K562 (cell line): ENCODE results near the gene FOXRED2. TPM values are rescaled to one million over a fixed set of nuclear protein-coding genes. Genes with fewer than 3 reads are reported as not detected.

Experiments used
- ATAC-seq: fragments of 200-7000 bp; cut with Tn5 transposase; 3 replicates; pipeline ENCODE4 v1.9.1; 2020; ENCODE audit warnings: moderate library complexity
- BruUV-seq: library from RNA; stranded (reverse); fragments of 400-500 nt; replicated peaks from 2 replicates; lab custom pipeline; 2021; lab: Mats Ljungman, UMichigan
- CTCF ChIA-PET: fragments of 300-600 bp; formaldehyde crosslinking; extraction: SDS; loops from one replicate; lab custom pipeline; 2021; ENCODE audit warnings: low intra/inter-chr PET ratio; lab: Yijun Ruan, JAX
- POLR2A ChIA-PET: fragments of 300-600, 350-650 bp; sonication (Branson Sonifier 250); formaldehyde crosslinking; extraction: SDS; loops from one replicate; lab custom pipeline; 2021; ENCODE audit warnings: antibody characterized with exemption, inconsistent platforms; lab: Yijun Ruan, JAX
- DNase-seq, 4 experiments: peaks; one replicate each; pipeline versions ENCODE4 v3.0.0 to v3.0.0-alpha.2; 2011 to 2018; ENCODE audit warnings: low spot score in 3 of 4, mixed read lengths in 3 of 4; ENCODE audit errors: extremely low read depth in 1 of 4
- FAIRE-seq: peaks from 2 replicates; lab custom pipeline; 2011; peaks lifted over from hg19 to GRCh38; lab: Jason Lieb, UNC
- H2AFZ ChIP-seq: 2 replicates; pipeline ENCODE4 v1.6.0; 2011; ENCODE audit warnings: low read depth, low read length, control low read depth, inconsistent platforms
- H3K27ac ChIP-seq: fragments of 200-600 bp; 3 replicates; pipeline ENCODE4 v1.8.0; 2011; ENCODE audit warnings: low read depth, mild to moderate bottlenecking, control low read depth, inconsistent platforms, low read length, moderate library complexity, mixed read lengths; ENCODE audit errors: extremely low read depth
- H3K27me3 ChIP-seq, 2 experiments: fragments of 300-600 bp in 1 of 2; 2 replicates in 1 of 2; 3 replicates in 1 of 2; pipeline versions ENCODE4 v1.6.0 to v1.8.0; 2011; ENCODE audit warnings: inconsistent platforms in 2 of 2, low read length in 2 of 2, mild to moderate bottlenecking in 1 of 2, mixed read lengths in 1 of 2, moderate library complexity in 1 of 2; ENCODE audit not compliant: control insufficient read depth in 2 of 2, insufficient read depth in 2 of 2
- H3K36me3 ChIP-seq: fragments of 300-600 bp; 3 replicates; pipeline ENCODE4 v1.8.0; 2011; ENCODE audit warnings: mild to moderate bottlenecking, low read length, inconsistent platforms; ENCODE audit not compliant: control insufficient read depth, insufficient read depth
- H3K4me1 ChIP-seq, 2 experiments: fragments of 200-600 bp in 1 of 2; replicated peaks in 1 of 2; 2 replicates in 1 of 2; 3 replicates in 1 of 2; pipeline versions ENCODE4 v1.5.1 to v1.8.0; 2011; ENCODE audit warnings: inconsistent platforms in 2 of 2, low read length in 2 of 2, mild to moderate bottlenecking in 1 of 2, mixed read lengths in 1 of 2, moderate library complexity in 1 of 2; ENCODE audit not compliant: control insufficient read depth in 2 of 2, insufficient read depth in 2 of 2
- H3K4me2 ChIP-seq: 2 replicates; pipeline ENCODE4 v1.6.1; 2011; ENCODE audit warnings: low read length, control low read depth, inconsistent platforms, mixed read lengths; ENCODE audit not compliant: insufficient read depth
- H3K4me3 ChIP-seq: fragments of 200-600 bp; sonication (generic), shearing (Covaris generic); 2 replicates; pipeline ENCODE4 v1.5.1; 2016; ENCODE audit warnings: control low read depth, inconsistent platforms
- H3K79me2 ChIP-seq: fragments of 200-600 bp; 3 replicates; pipeline ENCODE4 v1.8.0; 2011; ENCODE audit warnings: low read length, inconsistent platforms; ENCODE audit not compliant: control insufficient read depth, insufficient read depth
- H3K9ac ChIP-seq, 2 experiments: 2 replicates each; pipeline versions ENCODE4 v1.6.0 to v1.6.1; 2011; ENCODE audit warnings: low read depth in 2 of 2, low read length in 2 of 2, control low read depth in 1 of 2, inconsistent platforms in 1 of 2, mild to moderate bottlenecking in 1 of 2, mixed read lengths in 1 of 2; ENCODE audit not compliant: insufficient read depth in 1 of 2
- H3K9me1 ChIP-seq: one replicate; pipeline ENCODE4 v1.6.0; 2011; ENCODE audit warnings: inconsistent platforms, mild to moderate bottlenecking, low read length, moderate library complexity; ENCODE audit not compliant: control insufficient read depth, insufficient read depth
- H3K9me3 ChIP-seq: replicated peaks from 2 replicates; pipeline ENCODE4 v1.5.1; 2011; ENCODE audit warnings: low read depth, low read length, inconsistent platforms; ENCODE audit not compliant: control insufficient read depth, insufficient read depth
- H4K20me1 ChIP-seq: replicated peaks from 2 replicates; pipeline ENCODE4 v1.6.1; 2011; ENCODE audit warnings: low read length, inconsistent platforms, mixed read lengths; ENCODE audit not compliant: control insufficient read depth, insufficient read depth
- E2F3 ChIP-seq: fragments of 250-450 bp; sonication (Bioruptor Pico); IDR thresholded peaks from 2 replicates; pipeline ENCODE4 v1.4.0; 2020; ENCODE audit warnings: mild to moderate bottlenecking
- FOXK2 ChIP-seq, 2 experiments: fragments of 450-650 bp; IDR thresholded peaks in 1 of 2; conservative IDR thresholded peaks in 1 of 2; 2 replicates each; pipeline ENCODE4 v1.6.1; 2016; ENCODE audit warnings: low read depth in 2 of 2, mild to moderate bottlenecking in 1 of 2
- GTF2A2 ChIP-seq: IDR thresholded peaks from 2 replicates; pipeline ENCODE4 v1.6.1; 2016; ENCODE audit warnings: mild to moderate bottlenecking, missing genetic modification characterization, missing compliant biosample characterization
- KDM4B ChIP-seq, 2 experiments: fragments of 450-650 bp in 1 of 2; sonication (generic) in 1 of 2; IDR thresholded peaks; 2 replicates each; pipeline ENCODE4 v1.6.1; 2016 to 2017; ENCODE audit warnings: borderline replicate concordance in 2 of 2, antibody characterized with exemption in 1 of 2, low read depth in 1 of 2, mild to moderate bottlenecking in 1 of 2
- L3MBTL2 ChIP-seq: fragments of 450-650 bp; IDR thresholded peaks from 2 replicates; pipeline ENCODE4 v1.6.1; 2016; ENCODE audit warnings: mild to moderate bottlenecking, moderate library complexity
- MAZ ChIP-seq, 2 experiments: fragments of 450-650 bp in 1 of 2; sonication (generic) in 1 of 2; formaldehyde crosslinking; IDR thresholded peaks in 1 of 2; conservative IDR thresholded peaks in 1 of 2; 2 replicates each; pipeline versions ENCODE4 v1.4.0 to v1.5.0; 2020; ENCODE audit warnings: mild to moderate bottlenecking in 1 of 2, missing genetic modification reagents in 1 of 2
- NFIC ChIP-seq: fragments of 450-650 bp; IDR thresholded peaks from 2 replicates; pipeline ENCODE4 v1.6.1; 2017; ENCODE audit warnings: mild to moderate bottlenecking, inconsistent platforms
- RAD21 ChIP-seq, 2 experiments: fragments of 250-450 bp in 1 of 2; fragments of 450-650 bp in 1 of 2; sonication (Bioruptor Pico) in 1 of 2; formaldehyde crosslinking in 1 of 2; IDR thresholded peaks in 1 of 2; conservative IDR thresholded peaks in 1 of 2; 2 replicates each; pipeline versions ENCODE4 v1.4.0 to v1.8.0; 2020 to 2022; ENCODE audit warnings: mild to moderate bottlenecking in 2 of 2, moderate library complexity in 1 of 2
- ZNF561 ChIP-seq: fragments of 450-650 bp; formaldehyde crosslinking; conservative IDR thresholded peaks from 2 replicates; pipeline ENCODE4 v1.4.0; 2020; ENCODE audit warnings: mild to moderate bottlenecking, moderate library complexity
- ZSCAN32 ChIP-seq: fragments of 450-650 bp; formaldehyde crosslinking; IDR thresholded peaks from 2 replicates; pipeline ENCODE4 v1.4.0; 2020; ENCODE audit warnings: mild to moderate bottlenecking, moderate library complexity
- WGBS: fragments of 100-300 bp; shearing (Covaris generic); methylation state at CpG from one replicate; pipeline ENCODE4 v1.1.6; 2016; ENCODE audit warnings: low coverage, mixed read lengths; ENCODE audit not compliant: insufficient coverage; ENCODE audit errors: missing lambda C conversion rate; 5-methylcytosine and 5-hydroxymethylcytosine counted together
- in situ Hi-C: fragments of 300-500 bp; cut with MboI; formaldehyde crosslinking; loops from 4 replicates; pipeline ENCODE4 v1.15.0; 2018; ENCODE audit warnings: inconsistent platforms, mixed read lengths
- intact Hi-C: fragments of 100-400 bp; cut with micrococcal nuclease; formaldehyde crosslinking; loops from 2 replicates; pipeline ENCODE4 v1.14.2; 2022
- polyA plus RNA-seq, 8 experiments: library from polyadenylated mRNA; depleted of rRNA in 4 of 8; stranded (reverse) in 5 of 8; unstranded in 3 of 8; fragments of >200 nt; fragmentation: Nextera tagmentation in 2 of 8; fragmentation: Illumina TruSeq in 1 of 8; extraction: Ambion mirVana in 2 of 8; extraction: Trizol in 1 of 8; gene quantifications; 2 replicates each; pipeline versions ENCODE4 v1.2.1 to v1.2.3, GENCODE V29; 2011 to 2014; ENCODE audit warnings: inconsistent platforms in 1 of 8, missing spikeins in 1 of 8
- total RNA-seq, 7 experiments: library from RNA; depleted of rRNA in 6 of 7; stranded (reverse); fragments of >200 nt in 6 of 7; fragmentation: Illumina TruSeq in 2 of 7; extraction: Trizol in 2 of 7; gene quantifications; 2 replicates each; pipeline versions ENCODE4 v1.2.1 to v1.2.3, GENCODE V29; 2011 to 2021; ENCODE audit warnings: low replicate concordance in 1 of 7
- TF ChIP-seq, protein P1 (sequence below): fragments of 450-650 bp; IDR thresholded peaks from 2 replicates; pipeline ENCODE4 v1.6.1; 2017; ENCODE audit warnings: antibody characterized with exemption, mild to moderate bottlenecking
- TF ChIP-seq, protein P2 (sequence below): fragments of 450-650 bp; IDR thresholded peaks from 2 replicates; pipeline ENCODE4 v1.6.1; 2017; ENCODE audit warnings: mild to moderate bottlenecking, moderate library complexity

Gene FOXRED2
- total and polyA plus RNA-seq, 9 of the 15 experiments (the other 6 are each of a cell fraction or from before 2014, with no cell fraction given) = 2.8 to 48.4 (median 7.8) TPM

DNA sequence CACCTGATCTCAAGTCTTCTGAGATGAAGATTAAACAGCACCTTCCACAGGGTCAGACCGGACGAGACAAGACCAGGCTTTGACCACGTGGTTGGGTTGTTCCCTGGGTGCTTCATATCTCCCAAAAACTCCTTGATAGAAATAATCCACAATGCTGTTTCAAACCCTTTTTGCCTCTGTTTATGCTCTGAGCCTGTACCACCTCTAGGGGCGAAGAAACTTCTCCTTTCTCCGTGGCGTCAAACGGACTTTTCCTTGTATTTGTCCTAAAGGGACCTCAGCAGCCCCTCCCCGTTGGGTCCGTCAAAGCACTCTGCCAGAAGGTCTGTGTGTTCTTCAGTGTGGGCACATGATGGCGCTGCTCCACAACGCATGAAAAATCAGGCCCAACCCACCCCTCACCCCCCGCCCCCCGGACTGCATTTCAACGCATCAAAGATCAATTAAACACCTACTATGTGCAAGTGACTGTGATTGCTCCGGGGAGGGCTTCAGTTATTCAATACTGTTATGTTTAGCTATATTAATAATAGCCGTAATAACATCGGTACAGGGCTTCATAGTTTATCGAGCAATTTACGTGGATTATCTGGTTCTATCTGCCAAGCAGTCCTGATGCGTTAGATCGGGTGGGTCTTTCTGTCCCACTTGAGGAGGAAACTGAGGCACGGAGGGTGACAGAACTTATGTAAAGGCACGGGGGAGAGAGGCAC is 39.4 kb upstream of the FOXRED2 start:
- WGBS = 11% methylated on average over 18 of the region's 23 CpGs
- TF ChIP-seq GTF2A2 (tag) = no peak
- no peak for TF ChIP-seq ZNF561 (CRISPR knock-in tag)
- TF ChIP-seq, protein P1, sequence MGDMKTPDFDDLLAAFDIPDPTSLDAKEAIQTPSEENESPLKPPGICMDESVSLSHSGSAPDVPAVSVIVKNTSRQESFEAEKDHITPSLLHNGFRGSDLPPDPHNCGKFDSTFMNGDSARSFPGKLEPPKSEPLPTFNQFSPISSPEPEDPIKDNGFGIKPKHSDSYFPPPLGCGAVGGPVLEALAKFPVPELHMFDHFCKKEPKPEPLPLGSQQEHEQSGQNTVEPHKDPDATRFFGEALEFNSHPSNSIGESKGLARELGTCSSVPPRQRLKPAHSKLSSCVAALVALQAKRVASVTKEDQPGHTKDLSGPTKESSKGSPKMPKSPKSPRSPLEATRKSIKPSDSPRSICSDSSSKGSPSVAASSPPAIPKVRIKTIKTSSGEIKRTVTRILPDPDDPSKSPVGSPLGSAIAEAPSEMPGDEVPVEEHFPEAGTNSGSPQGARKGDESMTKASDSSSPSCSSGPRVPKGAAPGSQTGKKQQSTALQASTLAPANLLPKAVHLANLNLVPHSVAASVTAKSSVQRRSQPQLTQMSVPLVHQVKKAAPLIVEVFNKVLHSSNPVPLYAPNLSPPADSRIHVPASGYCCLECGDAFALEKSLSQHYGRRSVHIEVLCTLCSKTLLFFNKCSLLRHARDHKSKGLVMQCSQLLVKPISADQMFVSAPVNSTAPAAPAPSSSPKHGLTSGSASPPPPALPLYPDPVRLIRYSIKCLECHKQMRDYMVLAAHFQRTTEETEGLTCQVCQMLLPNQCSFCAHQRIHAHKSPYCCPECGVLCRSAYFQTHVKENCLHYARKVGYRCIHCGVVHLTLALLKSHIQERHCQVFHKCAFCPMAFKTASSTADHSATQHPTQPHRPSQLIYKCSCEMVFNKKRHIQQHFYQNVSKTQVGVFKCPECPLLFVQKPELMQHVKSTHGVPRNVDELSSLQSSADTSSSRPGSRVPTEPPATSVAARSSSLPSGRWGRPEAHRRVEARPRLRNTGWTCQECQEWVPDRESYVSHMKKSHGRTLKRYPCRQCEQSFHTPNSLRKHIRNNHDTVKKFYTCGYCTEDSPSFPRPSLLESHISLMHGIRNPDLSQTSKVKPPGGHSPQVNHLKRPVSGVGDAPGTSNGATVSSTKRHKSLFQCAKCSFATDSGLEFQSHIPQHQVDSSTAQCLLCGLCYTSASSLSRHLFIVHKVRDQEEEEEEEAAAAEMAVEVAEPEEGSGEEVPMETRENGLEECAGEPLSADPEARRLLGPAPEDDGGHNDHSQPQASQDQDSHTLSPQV = 0 out of 2 replicates have a peak, but pooled peaks have one; percentile 58
- no peak for TF ChIP-seq E2F3 (CRISPR knock-in tag)
- TF ChIP-seq NFIC = peak; percentile 36; the same call in 1 of the 2 replicates
- TF ChIP-seq FOXK2 (conservative IDR thresholded peaks at IDR 0.05 in 1 of 2, IDR thresholded peaks at IDR 0.05 in 1 of 2; ENCODE audit: low read depth in 2 of 2) = 0 out of 4 replicates have a peak, but pooled peaks of 1 of the 2 experiments have one; percentile 30
- TF ChIP-seq, protein P2, sequence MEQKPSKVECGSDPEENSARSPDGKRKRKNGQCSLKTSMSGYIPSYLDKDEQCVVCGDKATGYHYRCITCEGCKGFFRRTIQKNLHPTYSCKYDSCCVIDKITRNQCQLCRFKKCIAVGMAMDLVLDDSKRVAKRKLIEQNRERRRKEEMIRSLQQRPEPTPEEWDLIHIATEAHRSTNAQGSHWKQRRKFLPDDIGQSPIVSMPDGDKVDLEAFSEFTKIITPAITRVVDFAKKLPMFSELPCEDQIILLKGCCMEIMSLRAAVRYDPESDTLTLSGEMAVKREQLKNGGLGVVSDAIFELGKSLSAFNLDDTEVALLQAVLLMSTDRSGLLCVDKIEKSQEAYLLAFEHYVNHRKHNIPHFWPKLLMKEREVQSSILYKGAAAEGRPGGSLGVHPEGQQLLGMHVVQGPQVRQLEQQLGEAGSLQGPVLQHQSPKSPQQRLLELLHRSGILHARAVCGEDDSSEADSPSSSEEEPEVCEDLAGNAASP = peak; percentile 67
- no peak for TF ChIP-seq ZSCAN32
- TF ChIP-seq L3MBTL2 = peak; percentile 90
- TF ChIP-seq MAZ (CRISPR knock-in tag; conservative IDR thresholded peaks at IDR 0.05 in 1 of 2, IDR thresholded peaks at IDR 0.05 in 1 of 2) = 0 out of 4 replicates have a peak, but pooled peaks of 1 of the 2 experiments have one; percentile 37
- TF ChIP-seq KDM4B (IDR thresholded peaks at IDR 0.05; ENCODE audit: borderline replicate concordance in 2 of 2, low read depth in 1 of 2) = no peak
- peak; percentile 31 to 51 for TF ChIP-seq RAD21 (CRISPR knock-in tag; conservative IDR thresholded peaks at IDR 0.05 in 1 of 2, IDR thresholded peaks at IDR 0.05 in 1 of 2)

More for the DNA sequence above, 39.4 kb upstream of the FOXRED2 start:
- peak; percentile 93 for ATAC-seq
- Histone ChIP-seq H4K20me1 (no peaks in the 10 kb centered on the region), H3K4me2 (peak overlapping the region; percentile 58), H2AFZ (peak overlapping the region; percentile 95), H3K9ac (peak overlapping the region; percentile 54 to 58; a peak in 2 of 4 replicates), H3K9me1 (no peaks in the 10 kb centered on the region), H3K4me1 (peaks cover 5 to 15% of the 10 kb centered on the region in 2 experiments; a peak in 4 of 5 replicates), H3K4me3 (no peak overlapping the region), H3K27me3 (peaks cover 2 to 9% of the 10 kb centered on the region in 2 experiments; a peak in 3 of 5 replicates), H3K36me3 (no peaks in the 10 kb centered on the region), H3K27ac (peak overlapping the region; percentile 62; the same call in 1 of the 3 replicates), H3K9me3 (no peaks in the 10 kb centered on the region), H3K79me2 (no peaks in the 10 kb centered on the region)
- intact Hi-C loops (loop anchor here (1.0 to 5.0 kb wide), 3 partner anchors 226 to 431 kb away; no protein-coding TSS in a partner anchor), in situ Hi-C loops (loop anchor here (10.0 kb wide), 1 partner anchor 319 kb away; the partner anchor contains the start of gene NCF4)
- CTCF ChIA-PET = interaction anchor here (0.9 to 3.1 kb wide), 3 partner anchors 310 to 498 kb away, joined by 5 to 22 read pairs (median 20); no protein-coding TSS in a partner anchor
- peak; percentile 75 to 80 (median 78) for DNase-seq
- peak; percentile 89 for FAIRE-seq
- POLR2A ChIA-PET = interaction anchor here (0.5 kb wide), 1 partner anchor 257 kb away, joined by 3 read pairs; no protein-coding TSS in a partner anchor
- BruUV-seq = no TSS peak
